HG02610 (cell line): ENCODE measurements around the gene GPX5.
"Not testable (repeated sequence)": the region's sequence is repeated elsewhere in the genome, so short reads cannot be mapped to it uniquely, and the experiment has no call there.

Experiments
- ATAC-seq: cut with Tn5 transposase; IDR thresholded peaks from one replicate; pipeline ENCODE4 v1.9.1; 2021; ENCODE audit warnings: mild to moderate bottlenecking, moderate library complexity; ENCODE audit not compliant: unreplicated experiment

The GPX5 gene, protein sequence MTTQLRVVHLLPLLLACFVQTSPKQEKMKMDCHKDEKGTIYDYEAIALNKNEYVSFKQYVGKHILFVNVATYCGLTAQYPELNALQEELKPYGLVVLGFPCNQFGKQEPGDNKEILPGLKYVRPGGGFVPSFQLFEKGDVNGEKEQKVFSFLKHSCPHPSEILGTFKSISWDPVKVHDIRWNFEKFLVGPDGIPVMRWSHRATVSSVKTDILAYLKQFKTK

DNA sequence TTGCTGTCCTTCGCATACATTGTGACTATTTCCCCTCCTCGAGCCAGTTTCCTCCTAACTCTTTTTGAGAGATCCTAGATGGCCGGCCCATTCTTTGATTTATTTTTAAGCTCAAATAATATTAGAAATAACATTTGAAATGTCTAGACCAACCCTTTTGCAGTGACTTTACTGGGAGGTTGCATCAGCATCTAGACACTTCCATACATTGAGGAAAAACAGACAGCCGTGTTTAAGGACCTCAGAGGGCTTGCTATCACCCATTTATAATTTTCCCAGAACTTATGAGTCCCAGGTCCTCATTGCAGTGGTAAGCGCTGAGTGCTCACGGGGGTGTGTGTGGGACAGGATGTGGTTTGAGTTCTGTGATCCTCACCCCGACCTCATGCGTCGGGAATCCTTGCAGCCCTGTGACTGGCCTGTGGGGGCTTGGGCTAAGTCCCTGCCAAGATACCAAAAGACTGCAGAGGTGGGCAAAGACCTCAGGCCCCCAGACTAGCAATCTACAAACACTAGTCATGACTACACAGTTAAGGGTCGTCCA lies at the start of gene GPX5:
GPX5 (plus strand) TSS at position 386 of the 544 bp plus-strand sequence; CDS start at position 519, 133 bp downstream.
- ATAC-seq = no peak

DNA sequence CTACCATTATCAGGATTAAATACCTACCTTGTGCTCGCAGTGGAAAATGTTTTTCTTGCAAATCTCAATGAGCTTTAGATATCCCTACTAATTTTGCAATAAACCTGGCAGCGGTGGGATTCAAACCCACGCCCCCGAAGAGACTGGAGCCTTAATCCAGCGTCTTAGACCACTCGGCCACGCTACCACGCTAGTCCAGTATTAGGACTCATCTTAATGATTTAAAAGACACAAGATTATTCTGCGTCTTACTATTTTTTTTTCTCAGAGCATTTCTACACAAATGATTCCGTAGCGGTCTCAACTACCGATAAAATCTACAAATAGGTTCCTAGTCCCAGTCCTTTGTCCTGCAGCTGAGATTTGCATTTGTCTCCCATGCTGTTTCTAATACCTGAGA lies 47.2 kb upstream of the GPX5 start:
- ATAC-seq = no peak

DNA sequence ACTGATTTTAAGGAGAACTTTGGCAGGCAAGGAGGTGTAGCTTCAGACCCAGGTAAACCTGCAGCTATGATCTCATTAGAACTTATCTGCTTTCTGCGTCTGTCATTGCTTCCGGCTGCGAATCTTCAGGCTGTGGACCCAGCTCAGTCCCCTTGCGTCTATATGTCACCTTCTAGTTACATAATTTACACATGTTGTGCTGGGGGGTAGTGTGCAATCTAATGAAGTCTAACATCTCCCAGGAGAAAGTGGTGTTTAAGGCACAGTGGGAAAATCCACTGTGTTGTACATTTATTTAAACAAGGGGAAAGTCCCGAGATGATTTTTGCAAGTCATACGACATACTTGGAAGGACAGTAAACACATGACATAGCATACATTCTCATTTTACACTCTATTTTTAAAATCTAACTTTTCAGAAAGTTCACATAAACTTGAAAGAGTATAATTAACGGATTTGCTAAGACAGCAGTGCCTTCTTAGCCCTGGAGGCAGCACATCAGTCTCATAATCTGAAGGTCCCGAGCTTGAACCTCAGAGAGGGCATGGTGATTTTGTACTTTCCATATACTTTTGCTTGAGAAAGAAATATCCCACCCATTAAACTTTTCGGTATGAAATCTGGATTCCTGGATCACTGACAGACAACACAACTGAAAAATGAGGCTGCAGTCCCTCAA lies 45.3 kb upstream of the GPX5 start:
- no peak for ATAC-seq

DNA sequence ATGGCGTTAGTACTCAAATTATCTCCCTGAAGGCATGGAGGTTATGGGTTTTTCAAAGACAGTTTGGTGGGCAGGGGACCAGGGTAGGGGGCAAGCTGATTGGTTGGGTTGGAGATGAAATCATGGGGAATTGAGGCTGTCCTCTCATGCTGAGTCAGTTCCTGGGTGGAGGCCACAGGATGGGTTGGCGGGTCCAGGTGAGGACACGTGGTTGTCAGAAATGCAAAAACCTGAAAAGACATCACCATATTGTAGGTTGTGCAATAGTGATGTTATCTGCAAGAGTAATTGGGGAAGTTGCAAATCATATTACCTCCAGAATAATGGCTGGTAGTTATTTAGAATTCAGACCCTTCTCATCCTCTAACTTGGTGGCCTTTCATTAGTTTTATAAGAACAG lies 40.2 kb upstream of the GPX5 start:
- no peak for ATAC-seq

DNA sequence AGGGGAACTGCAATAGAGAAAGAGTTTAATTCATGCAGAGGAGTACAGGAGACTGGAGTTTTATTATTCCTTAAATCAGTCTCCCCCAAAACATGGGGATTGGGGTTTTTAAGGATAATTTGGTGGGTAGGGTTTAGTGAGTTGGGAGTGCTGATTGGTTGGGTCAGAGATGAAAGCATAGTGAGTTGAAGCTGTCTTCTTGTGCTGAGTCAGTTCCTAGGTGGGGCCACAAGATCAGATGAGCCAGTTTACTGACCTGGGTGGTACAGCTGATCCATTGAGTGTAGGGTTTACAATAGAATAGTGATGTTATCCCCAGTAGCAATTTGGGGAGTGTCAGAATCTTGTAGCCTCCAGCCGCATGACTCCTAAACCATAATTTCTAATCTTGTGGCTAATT lies 39.1 kb upstream of the GPX5 start:
- ATAC-seq = no peak

DNA sequence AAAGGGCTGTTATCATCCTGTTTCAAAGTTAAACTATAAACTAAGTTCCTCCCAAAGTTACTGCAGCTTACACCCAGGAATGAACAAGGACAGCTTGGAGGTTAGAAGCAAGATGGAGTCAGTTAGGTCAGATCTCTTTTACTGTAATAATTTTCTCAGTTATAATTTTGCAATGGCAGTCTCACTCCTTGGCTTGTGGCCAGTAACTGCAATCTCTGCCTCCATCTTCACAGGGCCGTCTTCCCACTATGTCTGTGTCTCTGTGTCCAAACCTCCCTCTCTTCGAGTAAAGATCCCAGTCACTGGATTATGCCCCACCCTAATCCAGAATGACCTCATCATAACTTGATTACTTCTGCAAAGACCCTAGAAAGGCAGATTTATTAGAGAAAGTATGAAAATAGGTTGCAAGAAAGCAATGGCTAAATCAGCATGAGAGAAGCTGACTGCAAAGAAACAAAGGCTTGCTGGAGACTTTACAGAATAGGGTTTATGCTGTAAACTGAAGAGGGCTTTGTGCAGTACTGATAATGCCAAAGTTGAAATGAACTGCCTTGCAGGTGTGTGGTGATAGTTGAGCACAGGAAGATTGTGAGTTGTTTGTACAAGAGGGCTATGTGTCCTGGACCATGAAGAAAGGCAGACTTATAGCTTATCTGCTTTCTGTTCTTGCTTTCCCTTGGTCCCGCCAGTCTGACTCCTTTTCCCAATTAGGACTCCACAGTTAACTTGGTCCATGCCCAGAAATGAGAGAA lies 38.5 kb upstream of the GPX5 start:
- ATAC-seq = no peak

DNA sequence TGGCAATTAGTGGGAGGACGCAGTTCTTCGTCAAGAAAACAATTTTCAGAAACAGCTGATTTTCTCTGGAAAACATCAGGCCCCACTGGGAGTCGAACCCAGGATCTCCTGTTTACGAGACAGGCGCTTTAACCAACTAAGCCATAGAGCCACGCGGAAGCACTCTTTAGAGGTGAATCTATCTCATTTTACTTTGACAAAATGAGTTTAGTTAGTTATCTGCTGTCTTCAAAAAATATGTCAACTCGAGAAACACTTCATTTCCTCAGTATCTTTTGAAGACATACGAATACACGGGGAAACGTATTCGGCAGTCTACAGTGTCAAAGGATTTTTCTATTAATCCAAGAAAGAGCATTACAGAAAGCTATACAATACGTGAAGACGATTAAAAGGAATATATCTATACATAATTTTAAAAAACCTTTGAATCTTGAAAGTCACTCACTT lies 36.7 kb upstream of the GPX5 start:
- no peak for ATAC-seq

DNA sequence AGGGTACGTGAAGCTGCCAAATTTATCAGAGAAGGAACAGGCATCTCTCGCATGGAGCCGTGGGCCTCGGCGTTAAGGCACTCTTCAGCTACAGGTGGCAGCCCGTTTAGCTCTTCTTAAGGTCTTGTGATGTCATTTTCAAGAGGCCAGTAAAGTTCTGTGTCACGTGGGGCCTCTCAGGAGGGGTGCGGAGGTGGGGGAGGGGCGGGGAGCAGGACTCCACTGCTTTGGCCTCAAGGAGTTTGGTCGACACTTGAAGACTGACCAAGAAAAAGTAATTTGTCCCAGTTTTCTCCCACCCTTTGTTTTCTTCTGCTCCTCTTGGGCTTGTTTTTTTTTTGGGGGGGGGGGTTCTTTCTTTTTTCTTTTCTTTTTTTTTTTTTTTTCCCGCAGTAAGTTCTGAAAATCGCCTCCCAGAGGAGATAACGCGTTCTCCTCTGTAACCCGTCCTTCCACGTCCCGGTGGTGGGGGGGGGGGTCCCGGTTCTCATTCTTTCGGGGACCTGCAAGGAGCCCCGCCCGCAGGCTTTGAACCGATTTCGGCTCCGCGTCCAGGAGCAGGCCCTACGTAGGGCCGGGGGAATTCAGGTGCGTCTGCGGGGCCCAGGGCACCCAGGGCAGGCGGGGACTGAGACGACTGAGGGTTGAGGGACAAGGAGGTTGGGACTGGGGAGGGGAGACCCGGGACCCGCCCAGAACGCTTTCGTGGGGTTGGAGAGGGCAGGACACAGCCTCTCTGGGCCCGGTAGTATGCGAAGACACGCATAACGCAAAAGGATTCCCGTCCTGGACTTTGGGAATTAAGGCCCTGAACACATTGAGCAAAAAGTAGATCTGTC lies 36.1 kb upstream of the GPX5 start:
- ATAC-seq = peak; percentile 61

DNA sequence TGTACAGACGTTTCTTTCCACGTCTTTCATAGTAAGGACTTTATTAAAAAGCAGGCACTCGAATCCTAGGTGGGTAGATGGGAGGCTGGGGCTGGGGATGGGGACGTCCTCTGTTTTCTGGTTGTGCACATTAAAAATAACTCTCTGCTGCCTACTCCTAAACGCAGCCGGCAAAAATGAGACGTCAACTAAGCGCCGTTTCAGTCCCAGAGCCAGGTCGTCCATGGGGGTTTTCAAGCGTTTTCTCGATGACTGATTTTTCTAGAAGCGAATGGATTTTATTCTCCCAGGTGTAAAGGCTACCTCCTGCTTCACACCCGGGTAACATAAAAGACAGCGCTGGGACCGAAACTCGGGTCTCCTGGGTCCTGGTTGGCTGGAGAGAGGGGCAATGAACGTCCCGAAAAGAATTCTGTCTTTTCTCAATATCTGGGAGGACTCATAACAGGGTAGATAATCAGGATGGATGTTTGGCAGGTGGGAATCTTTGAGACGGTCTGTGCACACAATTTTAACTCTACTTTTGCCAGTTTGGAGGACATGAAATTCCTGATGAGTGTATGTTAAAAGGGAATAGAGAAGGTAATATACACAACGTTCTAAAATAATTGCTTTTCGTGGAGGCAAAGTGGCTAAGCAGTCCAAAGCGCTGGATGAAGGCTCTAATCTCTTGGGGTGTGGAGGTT lies 35.3 kb upstream of the GPX5 start:
- ATAC-seq = no peak

DNA sequence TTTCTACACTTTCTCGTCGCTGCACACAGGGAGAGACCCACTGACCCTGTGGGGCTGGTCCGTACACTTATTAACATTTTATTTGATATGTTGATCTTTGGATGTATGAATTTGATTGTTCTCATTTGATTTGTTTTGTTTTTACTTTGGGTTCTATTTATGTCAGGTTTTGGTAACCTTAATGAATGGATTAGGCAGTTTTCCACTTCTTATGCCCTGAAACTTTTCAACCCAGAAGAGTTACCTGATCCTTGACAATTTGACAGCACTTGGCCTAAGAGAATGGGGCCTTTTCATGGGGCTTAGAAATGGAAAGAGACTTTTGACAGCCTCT lies 33.7 kb upstream of the GPX5 start:
- ATAC-seq = no peak

DNA sequence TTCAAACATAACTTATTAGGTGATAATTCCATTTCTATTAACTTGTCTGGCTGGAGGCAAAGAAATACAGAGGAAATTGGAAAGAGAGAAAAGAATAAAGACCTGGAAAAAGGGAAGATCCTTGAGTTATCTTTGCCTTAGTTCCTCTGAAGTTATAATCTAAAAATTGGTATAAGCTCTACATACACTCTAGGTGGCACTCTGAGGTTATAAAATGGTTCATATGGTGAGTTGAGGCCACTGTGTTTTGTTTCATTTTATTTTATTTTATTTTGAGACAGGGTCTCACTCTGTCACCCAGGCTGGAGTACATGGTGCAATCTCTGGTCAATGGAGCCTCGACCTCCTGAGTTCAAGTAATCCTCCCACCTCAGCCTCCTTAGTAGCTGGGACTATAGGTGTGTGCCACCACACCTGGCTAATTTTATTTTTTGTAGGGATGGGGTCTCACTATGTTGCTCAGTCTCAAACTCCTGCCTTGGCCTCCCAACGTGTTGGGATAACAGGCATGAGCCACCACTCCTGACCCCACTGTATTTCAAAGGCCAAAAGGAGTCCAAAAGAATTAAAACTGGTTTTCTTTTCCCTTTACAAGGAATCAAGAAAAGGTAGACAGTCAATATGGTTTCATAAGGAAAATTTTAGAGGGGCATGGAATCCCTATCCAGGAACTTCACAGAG lies 29.4 kb upstream of the GPX5 start:
- no peak for ATAC-seq

DNA sequence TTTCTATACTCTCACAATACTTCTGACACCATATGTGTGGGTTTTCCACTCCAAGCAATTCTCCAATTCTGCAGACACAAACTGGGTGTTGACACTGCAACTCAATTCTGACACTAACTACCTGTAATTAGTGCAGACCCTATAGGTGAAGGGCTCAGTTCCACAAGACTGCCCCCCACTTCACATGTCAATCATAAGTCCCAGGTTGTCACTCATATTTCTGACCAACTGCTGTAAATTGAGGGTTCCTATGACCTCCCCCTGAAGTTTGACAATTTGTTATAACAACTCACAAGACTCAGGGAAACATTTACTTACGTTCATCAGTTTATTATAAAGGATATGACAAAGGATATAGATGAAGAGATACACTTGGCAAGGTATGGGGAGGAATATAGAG lies 28.4 kb upstream of the GPX5 start:
- no peak for ATAC-seq

DNA sequence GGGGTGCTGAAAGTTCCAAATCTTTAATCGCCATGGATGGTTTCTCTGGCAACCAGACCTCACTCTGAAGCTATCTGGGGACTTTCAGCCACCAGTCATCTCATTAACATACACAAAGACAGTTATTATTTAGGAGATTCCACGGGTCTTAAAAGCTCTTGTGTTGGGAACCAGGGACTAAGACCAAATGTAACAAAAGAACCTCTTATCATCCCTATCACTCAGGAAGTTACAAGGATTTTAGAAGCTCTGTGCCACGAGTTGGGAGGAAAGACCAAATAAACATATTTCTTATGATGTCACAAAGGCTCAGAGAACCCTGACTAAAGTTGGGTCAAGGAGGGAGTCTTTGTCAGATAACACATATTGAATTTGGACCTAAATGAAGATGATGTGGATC lies 27.8 kb upstream of the GPX5 start:
- no peak for ATAC-seq

DNA sequence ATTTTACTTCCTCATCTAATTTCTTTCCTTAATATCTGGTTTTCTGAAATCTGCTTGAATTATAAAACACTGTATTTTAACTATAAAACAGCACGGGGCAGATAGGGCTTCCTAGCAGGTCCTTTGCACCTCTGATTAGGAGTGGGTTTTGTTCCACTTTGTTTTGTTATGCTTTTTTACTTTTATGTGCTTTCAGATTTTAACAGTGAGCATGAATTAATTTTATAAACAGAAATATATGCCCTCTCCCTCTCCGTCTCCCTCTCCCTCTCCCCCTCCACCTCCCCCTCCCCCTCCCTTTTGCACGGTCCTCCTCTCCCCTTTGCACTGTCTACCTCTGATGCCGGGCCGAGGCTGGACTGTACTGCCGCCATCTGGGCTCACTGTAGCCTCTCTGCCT lies 24.4 kb upstream of the GPX5 start:
- ATAC-seq = no peak

DNA sequence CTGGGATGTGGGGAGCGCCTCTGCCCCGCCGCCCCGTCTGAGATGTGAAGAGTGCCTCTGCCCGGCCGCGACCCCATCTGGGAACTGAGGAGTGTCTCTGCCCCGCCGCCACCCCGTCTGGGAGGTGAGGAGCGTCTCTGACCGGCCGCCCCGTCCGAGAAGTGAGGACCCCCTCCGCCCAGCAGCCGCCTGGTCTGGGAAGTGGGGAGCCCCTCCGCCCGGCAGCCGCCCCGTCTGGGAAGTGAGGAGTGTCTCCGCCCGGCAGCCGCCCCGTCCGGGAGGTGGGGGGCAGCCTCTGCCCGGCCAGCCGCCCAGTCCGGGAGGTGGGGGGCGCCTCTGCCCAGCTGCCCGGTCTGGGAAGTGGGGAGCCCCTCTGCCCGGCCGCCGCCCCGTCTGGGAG lies 23.5 kb upstream of the GPX5 start:
- ATAC-seq = not testable (repeated sequence)

DNA sequence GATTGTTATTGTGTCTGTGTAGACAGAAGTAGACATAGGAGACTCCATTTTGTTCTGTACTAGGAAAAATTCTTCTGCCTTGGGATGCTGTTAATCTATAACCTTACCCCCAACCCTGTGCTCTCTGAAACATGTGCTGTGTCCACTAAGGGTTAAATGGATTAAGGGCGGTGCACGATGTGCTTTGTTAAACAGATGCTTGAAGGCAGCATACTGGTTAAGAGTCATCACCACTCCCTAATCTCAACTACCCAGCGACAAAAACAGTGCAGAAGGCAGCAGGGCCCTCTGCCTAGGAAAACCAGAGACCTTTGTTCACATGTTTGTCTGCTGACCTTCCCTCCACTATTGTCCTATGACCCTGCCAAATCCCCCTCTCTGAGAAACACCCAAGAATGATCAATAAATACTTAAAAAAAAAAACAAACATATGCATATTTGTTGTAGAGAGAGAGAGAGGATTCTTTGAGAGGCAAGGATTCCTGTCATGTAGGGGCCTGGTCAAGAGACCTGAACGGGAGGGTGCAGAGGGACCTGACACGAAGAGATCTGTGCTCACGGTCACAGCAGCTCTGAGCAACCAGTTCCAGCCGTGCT lies 22.9 kb upstream of the GPX5 start:
- not testable (repeated sequence) for ATAC-seq

DNA sequence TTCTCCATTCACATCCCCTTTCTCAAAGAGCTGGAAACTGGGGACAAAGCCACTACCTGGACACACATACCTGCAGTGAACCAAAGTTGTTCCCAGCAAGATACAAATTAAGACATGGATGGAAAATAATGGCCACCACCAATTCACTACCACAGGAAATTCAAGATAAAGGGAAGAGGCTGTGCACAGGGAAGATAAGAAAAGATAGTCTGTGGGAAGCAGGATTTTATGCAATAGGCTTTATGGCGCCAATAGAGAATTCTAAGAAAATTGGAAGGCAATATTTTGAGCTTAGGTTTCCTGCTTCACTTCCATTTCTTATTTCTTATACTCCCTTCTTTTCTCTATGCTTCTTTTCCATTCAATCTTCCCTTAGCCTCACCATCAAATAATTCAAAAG lies 19.9 kb upstream of the GPX5 start:
- no peak for ATAC-seq

DNA sequence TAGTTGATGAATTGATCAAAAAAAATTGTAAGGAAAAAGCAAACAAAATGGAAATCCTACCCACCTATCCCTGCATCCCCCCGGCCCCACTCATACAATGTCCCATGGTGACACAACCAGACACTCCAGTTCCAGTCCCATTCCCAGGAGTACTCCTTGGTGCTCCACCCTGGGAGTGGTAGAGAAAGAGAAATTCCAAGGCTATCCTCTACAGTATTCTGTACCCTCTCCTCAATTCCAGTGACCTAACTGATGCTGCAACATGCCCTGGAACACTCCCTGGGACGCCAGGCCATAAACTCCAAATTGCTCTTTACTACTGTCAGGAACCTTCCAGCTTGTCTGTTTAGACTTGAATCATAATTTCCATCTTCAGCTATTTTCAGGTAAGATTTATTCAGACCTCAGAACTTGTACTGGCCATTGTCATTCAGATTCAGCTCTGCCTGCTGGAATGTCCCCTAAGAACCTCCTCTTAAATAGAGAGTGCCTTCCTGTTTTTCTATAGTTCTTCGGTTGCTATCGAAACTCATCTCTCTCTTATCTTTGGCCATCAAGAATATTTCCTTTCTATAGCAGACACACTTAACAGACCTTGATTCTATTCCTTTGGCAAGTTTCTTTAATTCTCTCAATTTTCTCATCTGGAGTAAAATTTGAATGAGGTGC lies 18.7 kb upstream of the GPX5 start:
- ATAC-seq = no peak
